Measurements from ENCODE around the gene WFDC6.

- TF ChIP-seq ZFP36 (IDR thresholded peaks at IDR 0.05; ENCODE audit: borderline replicate concordance, partially characterized antibody) (no peak), MAX (IDR thresholded peaks at IDR 0.05) (no peak)
Observed at GRCh38 chr20:45507011-45507820, 32.1 kb downstream of the WFDC6 start.

Data from A549 (cell line).